Activated CD4-positive, alpha-beta T cell treated with anti-CD3 and anti-CD28 coated beads, Interleukin-2, amount 50 U/mL, for 48 hours (primary cell): ENCODE data around the gene SLC12A1.

Source experiments
- DNase-seq, 2 experiments: peaks; one replicate each; pipeline ENCODE4 v3.0.0-alpha.2; 2020

Gene SLC12A1

DNA sequence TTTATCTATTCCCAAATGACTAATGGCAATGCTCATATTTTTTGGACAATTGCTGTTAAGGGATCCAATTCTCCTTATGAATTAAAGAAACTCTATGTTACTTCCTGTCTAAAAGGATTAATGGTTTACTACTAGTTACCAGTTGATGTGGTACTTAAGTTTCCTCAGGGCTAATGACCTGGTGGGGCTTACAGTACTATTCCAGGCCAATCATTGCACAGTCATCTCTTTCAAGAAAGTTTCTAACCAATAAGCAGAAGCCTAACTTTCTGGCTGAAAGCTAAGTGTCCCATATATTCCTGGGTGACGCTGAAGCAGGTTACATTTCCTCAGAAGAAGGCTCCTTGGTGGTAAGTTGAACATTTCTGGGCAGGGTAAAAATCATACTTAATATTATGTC lies at the start of gene SLC12A1:
Gene SLC12A1, plus strand, starts transcription at position 322 of the 400 bp plus-strand sequence. CDS start 1,418 bp downstream, outside the sequence.
- DNase-seq = no peak

DNA sequence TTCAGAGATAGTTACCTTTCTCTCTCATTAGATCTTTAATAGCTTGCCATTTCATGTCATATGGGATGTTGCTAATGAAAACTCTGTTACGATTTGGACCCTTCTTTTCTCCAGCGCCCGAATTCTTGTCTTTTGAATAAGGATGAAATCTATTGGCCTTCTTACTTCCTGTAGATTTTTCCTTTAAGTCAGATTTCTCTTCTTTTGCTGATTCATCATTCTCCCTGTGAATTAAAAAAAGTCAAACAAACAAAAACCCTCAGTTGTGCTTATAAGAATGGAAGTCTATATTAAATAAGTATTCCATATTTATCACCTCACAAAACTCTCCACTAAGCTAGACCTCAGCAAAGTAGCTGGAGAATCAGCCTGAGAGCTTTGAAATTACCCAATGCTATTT lies 37.5 kb upstream of the SLC12A1 start:
- no peak for DNase-seq

DNA sequence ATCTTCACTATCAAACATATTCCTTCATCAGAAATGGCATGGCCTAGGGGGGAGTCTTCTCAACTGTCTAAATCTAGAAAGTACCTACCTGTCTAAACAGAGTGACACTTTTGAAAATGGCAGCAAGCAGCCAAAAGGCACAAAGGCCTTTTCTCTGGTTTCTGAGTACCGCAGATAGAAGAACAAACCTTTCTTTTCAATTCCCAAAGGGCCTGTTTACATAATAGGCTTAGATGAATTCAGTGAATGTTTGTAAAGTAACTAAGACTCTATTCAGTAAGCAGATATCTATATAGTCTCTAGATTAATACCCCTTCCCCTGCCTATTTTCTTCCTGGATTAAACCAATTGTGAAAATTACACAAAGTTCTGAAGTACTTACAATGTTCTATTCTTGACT lies 35.1 kb upstream of the SLC12A1 start:
- DNase-seq = no peak

DNA sequence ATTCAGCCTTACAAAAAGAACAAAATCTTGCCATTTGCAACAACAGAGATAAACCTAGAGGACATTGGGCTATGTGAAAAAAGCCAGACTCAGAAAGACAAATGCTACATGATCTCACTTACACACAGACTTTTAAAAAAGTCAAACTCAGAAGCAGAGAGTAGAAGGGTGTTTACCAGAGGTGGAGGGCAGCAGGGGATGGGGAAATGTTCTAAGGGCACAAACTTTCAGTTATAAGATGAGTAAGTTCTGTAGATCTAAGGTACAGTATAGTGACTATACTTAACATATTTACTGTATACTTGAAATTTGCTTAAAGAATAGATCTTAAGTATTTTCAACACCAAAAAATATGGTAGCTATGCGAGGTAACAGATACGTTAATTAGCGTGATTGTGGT lies 31.0 kb upstream of the SLC12A1 start:
- DNase-seq = no peak

DNA sequence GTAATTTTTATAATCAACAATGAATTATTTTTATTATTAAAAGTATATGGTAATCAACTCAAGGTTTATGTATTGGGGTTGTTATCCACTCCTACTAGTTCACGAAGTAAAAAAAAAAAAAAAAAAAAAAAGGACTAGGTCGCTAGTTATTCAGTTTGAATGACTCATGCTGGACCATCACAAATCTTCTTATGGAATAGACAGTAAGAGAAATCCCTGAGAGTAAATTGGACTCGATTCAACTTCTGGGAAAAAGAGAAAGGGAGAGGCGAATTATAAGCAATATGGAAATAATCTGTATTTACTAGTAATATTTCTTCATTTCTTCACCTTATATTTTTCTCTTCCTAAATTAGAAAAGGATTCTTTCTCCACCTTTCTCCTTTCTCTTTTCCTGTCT lies 30.0 kb upstream of the SLC12A1 start:
- no peak for DNase-seq

- DNase-seq = no peak
These were observed 29.1 kb upstream of the SLC12A1 start for GRCh38 chr15:48176957-48177356.

GRCh38 chr15:48177383-48177765 lies 28.7 kb upstream of the SLC12A1 start:
- peak in 1 of 2 experiments; percentile 4 for DNase-seq

- DNase-seq = peak; percentile 73
These were observed 28.1 kb upstream of the SLC12A1 start, which contains the start of gene MYEF2 for GRCh38 chr15:48177766-48178647. TSS of gene MYEF2 (minus strand) at chr15:48178295. CDS start at chr15:48178237, 58 bp downstream.

DNA sequence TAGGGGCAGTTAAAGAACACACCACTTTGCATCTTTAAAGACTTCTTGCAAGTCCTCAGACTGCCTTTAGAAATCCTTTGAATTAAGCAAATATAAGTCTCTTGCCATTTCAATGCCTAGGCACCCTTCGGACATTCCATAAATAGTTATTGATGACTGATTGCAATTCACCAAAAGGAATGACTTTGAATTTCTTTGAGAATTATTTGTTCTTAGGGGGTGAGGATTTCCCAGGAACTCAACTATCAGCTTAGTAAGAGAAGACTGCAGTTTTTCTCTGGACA lies 27.5 kb upstream of the SLC12A1 start:
- DNase-seq = no peak

DNA sequence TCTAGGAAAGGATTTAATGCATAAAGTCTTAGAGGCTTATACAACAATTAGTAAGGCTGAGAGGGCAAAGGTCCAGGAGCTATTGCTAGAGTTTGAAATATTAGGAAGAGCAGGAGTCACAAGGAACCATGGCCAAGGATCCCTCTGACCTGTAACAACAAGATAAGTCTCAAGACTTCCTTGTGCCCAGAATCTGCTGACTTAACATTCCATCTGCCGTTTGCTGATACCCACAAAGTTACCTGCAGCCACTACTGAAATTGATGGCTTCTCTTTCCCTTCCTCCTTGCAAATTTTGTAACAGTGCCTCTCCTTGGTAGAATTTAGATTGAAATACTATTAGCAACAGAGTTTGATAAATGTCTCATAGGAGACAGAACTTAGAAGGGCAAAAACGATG lies 23.4 kb upstream of the SLC12A1 start:
- DNase-seq = no peak

- DNase-seq = no peak
These were observed 20.6 kb upstream of the SLC12A1 start for GRCh38 chr15:48185529-48185928.

DNA sequence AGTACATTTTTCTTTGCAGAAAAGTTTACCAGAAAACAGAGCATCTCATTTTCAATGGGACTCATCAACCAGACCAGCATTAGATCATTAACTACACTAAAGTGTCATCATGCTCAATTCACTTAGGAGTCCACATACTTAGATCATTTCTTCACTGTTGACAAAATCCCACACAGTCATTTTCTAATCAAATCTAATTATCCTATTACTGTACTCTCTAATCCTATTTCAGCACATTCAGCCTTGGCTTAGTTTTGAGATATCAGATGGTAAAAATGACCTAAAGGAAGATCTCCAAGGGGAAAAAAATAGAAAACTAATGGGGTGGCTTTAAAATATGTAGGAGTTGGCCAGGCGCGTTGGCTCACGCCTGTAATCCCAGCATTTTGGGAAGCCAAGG lies 19.8 kb upstream of the SLC12A1 start:
- no peak for DNase-seq

- peak; percentile 39 to 48 for DNase-seq
These were observed 15.0 kb upstream of the SLC12A1 start for GRCh38 chr15:48190932-48191573.

DNA sequence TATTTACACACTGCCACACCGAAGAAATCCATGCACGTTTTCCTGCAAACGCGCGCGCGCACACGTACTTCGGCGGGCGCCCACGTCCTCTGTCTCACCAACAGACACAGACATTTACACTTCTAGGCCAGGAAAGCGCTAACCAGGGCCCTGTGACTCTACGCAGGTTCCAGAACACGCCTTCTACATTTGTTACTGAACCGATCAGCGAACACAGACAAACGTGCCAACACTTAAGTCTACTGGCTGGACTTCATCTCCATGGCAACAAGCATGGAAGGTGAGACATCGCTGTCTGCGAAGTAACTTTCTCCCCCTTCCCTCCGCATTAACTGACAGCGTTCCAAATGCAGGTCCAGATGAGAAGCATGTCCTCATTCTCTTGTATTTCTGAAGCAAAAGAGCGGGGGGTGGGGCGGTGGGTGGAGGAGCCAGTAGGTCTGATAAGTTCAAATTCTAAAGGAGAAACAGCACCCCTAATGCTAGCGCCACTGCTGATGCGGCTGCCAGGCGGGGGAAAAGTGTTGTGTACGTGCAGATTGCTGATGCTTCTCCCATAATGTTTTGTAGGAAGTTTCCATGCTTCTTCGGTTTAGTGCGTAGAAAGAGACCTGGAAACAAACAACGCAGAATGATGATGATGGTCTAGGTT lies 14.4 kb upstream of the SLC12A1 start, which contains the start of gene CTXN2:
Gene CTXN2, plus strand, starts transcription at position 92 of the 652 bp plus-strand sequence. CDS start 9,636 bp downstream, outside the sequence.
- no peak for DNase-seq

DNA sequence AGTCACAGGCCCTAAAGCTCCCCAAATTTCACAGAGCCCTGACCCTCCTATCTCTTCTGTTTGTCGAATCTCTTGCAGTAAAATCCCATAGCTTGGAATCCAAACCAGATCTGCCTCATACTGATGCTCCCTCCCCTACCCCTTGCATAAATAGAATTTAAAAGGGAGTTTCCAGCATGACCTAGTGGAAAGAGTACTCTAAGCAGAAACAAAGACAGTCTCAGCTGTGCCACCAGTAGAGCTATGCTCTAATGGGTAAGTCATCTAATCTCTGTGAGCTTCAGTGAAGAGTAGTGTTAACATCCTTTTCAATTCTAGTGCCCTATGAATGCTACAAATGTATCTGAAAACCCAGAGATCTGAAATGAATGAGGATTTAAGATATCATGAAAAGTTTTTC lies 4.0 kb upstream of the SLC12A1 start:
- no peak for DNase-seq

DNA sequence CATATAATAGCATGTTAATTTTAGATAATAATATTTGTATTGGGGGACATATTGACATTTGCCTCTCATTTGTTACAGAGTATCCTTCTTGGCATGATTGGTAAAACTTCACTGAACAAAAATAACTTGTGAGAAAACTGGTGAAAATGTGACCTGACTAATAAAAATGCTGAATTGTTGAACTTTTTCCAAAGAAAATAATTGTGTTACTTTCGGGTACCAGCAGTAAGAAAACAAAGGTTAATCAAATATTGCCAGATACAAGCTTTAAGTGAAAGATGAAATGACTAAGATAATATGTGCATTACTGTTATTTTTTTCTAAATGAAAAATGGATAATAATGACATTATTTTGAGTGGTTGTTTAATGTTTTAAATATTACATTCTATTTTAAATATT lies 15.2 kb downstream of the SLC12A1 start:
- DNase-seq = no peak

- DNase-seq = no peak
These were observed 15.8 kb downstream of the SLC12A1 start for GRCh38 chr15:48221885-48222284.

DNA sequence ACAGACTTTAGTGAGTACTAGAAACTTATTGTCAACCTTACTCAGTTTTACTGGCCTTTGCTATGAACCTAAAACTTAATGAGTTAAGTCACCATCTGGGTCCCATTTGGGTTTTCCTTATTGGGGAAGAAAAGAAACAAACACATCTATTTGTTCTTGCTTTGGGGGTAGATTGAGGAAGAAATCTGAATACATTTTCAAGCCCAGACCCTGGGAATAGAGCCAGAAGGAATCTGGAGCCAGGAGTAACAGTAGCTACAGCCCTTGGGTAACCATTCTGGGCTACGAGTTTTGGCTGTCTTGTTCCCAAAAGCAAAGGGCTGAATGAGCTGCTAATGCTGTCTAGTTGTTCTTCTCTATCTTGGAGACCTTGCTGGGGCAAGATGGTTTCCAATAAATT lies 16.5 kb downstream of the SLC12A1 start:
- no peak for DNase-seq

- no peak for DNase-seq
These were observed 19.7 kb downstream of the SLC12A1 start for GRCh38 chr15:48225771-48226170.

GRCh38 chr15:48230498-48230897 lies 24.4 kb downstream of the SLC12A1 start:
- DNase-seq = no peak

- no peak for DNase-seq
These were observed 27.1 kb downstream of the SLC12A1 start for GRCh38 chr15:48233246-48233645.

DNA sequence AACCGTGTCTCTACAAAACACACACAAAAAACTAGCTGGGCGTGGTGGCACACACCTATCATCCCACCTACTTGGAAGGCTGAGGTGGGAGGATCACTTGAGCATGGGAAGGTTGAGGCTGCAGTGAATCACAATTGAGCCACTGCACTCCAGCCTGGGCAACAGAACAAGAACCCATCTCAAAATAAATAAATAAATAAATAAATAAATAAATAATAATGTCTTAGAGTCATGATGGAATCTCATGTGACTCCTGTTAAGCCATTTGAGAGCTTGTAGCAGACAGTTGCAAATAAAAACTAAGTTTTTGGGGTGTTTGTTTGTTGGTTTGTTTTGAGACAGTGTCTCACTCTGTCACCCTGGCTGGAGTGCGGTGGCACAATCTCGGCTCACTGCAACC lies 33.2 kb downstream of the SLC12A1 start:
- no peak for DNase-seq

- no peak for DNase-seq
These were observed 35.9 kb downstream of the SLC12A1 start for GRCh38 chr15:48242015-48242414.

- DNase-seq = no peak
These were observed 36.4 kb downstream of the SLC12A1 start for GRCh38 chr15:48242535-48242934.
